Vagina (tissue), 2 donors: Measurements from ENCODE around the gene POLRMT. TPM values are rescaled to one million over a fixed set of nuclear protein-coding genes. Genes with fewer than 3 reads are reported as not detected.

Experiments used
- DNase-seq, 2 donors: peaks; one replicate each; pipeline ENCODE4 v3.0.0-alpha.2; 2017; ENCODE audit errors: extremely low spot score in 2 of 2
- H3K27ac ChIP-seq: fragments of 200-600 bp; sonication (generic); one replicate; pipeline ENCODE4 v1.5.1; 2019
- H3K27me3 ChIP-seq: fragments of 200-600 bp; sonication (generic); one replicate; pipeline ENCODE4 v1.5.1; 2019
- H3K36me3 ChIP-seq, 2 donors: fragments of 200-600 bp; sonication (generic); one replicate each; pipeline ENCODE4 v1.5.1; 2017 to 2019
- H3K4me1 ChIP-seq: fragments of 200-600 bp; sonication (generic); one replicate; pipeline ENCODE4 v1.5.1; 2019
- H3K4me3 ChIP-seq, 2 donors: fragments of 200-600 bp; sonication (generic); 1 replicate in 1 of 2; 2 replicates in 1 of 2; pipeline ENCODE4 v1.5.1; 2016 to 2019
- H3K9me3 ChIP-seq: fragments of 200-600 bp; sonication (generic); one replicate; pipeline ENCODE4 v1.5.1; 2019
- CTCF ChIP-seq, 3 experiments: fragments of 450-650 bp in 2 of 3; fragments of 200-600 bp in 1 of 3; sonication (generic) in 1 of 3; IDR thresholded peaks; one replicate each; pipeline ENCODE4 v1.5.1; 2017 to 2019; ENCODE audit warnings: antibody characterized with exemption in 3 of 3, mild to moderate bottlenecking in 2 of 3, moderate library complexity in 2 of 3
- POLR2A ChIP-seq, 2 donors: fragments of 450-650 bp; IDR thresholded peaks; one replicate each; pipeline ENCODE4 v1.6.1; 2017; ENCODE audit warnings: antibody characterized with exemption in 2 of 2, mild to moderate bottlenecking in 2 of 2, moderate library complexity in 2 of 2
- POLR2AphosphoS5 ChIP-seq, 2 donors: sonication (generic); formaldehyde crosslinking; IDR thresholded peaks; one replicate each; pipeline ENCODE4 v1.9.0; 2017; ENCODE audit warnings: antibody characterized with exemption in 2 of 2, mild to moderate bottlenecking in 2 of 2, low read depth in 1 of 2; ENCODE audit not compliant: insufficient read depth in 1 of 2
- intact Hi-C: fragments of 100-400 bp; cut with DNase I; formaldehyde crosslinking; loops from one replicate; pipeline ENCODE4 v1.15.1; 2023
- total RNA-seq: library from RNA; depleted of rRNA; stranded (reverse); fragments of >200 nt; gene quantifications from one replicate; pipeline ENCODE4 v1.2.3, GENCODE V29; 2016

The POLRMT gene
- total RNA-seq, 1 donor from 2014 or later: 33.9 TPM

- no peak for DNase-seq
- Histone ChIP-seq H3K36me3 (peaks cover 0 to 54% of the 10 kb centered on the region in 2 donors), H3K27ac (no peak overlapping the region)
Measured at GRCh38 chr19:651991-652390, 18.7 kb upstream of the POLRMT start.

GRCh38 chr19:651114-651818 lies 17.9 kb upstream of the POLRMT start:
- no peak overlapping the region for H3K4me3 ChIP-seq
- no peaks in the 10 kb centered on the region for H3K9me3 ChIP-seq
- intact Hi-C loops: no loop called here
- H3K36me3 ChIP-seq: peaks cover 0 to 61% of the 10 kb centered on the region in 2 donors
- no peak for DNase-seq
- H3K4me1 ChIP-seq: no peaks in the 10 kb centered on the region
- H3K27ac ChIP-seq: no peak overlapping the region
- no peaks in the 10 kb centered on the region for H3K27me3 ChIP-seq
- TF ChIP-seq POLR2A (IDR thresholded peaks at IDR 0.05): no peak
- TF ChIP-seq CTCF (IDR thresholded peaks at IDR 0.05): no peak
- TF ChIP-seq POLR2AphosphoS5 (IDR thresholded peaks at IDR 0.05; ENCODE audit: insufficient read depth in 1 of 2, low read depth in 1 of 2): no peak

More at GRCh38 chr19:651991-652390, 18.7 kb upstream of the POLRMT start:
- Histone ChIP-seq H3K4me3 (no peak overlapping the region), H3K4me1 (peaks cover under 1% of the 10 kb centered on the region), H3K27me3 (no peaks in the 10 kb centered on the region), H3K9me3 (no peaks in the 10 kb centered on the region)
- TF ChIP-seq CTCF (IDR thresholded peaks at IDR 0.05): no peak
- no peak for TF ChIP-seq POLR2A (IDR thresholded peaks at IDR 0.05)
- no peak for TF ChIP-seq POLR2AphosphoS5 (IDR thresholded peaks at IDR 0.05; ENCODE audit: insufficient read depth in 1 of 2, low read depth in 1 of 2)
- intact Hi-C loops: no loop called here

- Histone ChIP-seq H3K4me1 (no peaks in the 10 kb centered on the region), H3K36me3 (peaks cover 0 to 69% of the 10 kb centered on the region in 2 donors), H3K27ac (no peak overlapping the region), H3K27me3 (no peaks in the 10 kb centered on the region), H3K9me3 (no peaks in the 10 kb centered on the region), H3K4me3 (no peak overlapping the region)
- intact Hi-C loops: no loop called here
- no peak for TF ChIP-seq CTCF (IDR thresholded peaks at IDR 0.05)
- no peak for DNase-seq
Measured at GRCh38 chr19:650121-650520, 16.8 kb upstream of the POLRMT start.

DNA sequence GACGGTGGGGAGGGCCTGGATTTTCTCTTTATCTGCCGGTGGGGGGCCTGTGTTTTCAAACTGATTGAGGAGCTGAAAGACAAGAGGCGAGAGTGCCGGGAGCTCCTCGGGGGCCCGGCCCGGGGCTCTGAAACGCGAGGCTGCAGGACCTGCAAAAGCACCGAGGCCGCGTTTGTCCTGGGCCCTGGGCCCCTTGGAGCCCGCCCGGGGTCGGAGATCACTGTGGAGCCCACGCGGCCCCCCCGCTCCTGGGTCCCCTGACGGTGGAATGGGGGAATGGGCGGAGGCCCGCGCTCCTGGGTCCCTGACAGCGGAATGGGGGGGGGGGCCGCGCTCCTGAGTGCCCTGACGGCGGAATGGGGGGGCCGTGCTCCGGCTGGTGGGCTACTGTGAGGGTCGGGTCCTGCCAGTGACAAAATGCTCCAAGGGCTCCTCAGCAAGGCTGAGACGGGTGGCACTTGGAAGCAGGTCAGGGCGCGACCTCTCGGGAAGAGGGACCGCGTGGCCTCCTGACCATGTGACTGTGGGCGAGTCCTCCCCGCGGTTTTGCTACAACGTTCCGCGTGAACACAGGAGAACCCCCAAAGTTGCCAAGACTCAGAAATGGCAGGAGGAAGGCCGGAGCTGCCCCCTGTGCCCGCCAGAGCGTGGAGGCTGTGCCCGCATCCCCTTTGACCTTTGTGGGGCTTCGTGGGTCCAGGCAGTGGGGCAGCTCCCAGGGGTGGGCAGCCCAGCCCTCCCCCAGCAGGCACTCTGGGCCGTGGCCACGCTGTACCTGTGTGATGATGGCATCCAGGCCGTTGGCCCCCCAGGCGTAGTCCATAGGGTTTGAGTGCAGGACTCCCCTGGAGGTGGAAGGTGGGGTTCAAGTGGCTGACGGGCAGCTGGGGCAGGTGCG lies 15.8 kb upstream of the POLRMT start:
- DNase-seq: no peak
- Histone ChIP-seq H3K4me1 (no peaks in the 10 kb centered on the region), H3K4me3 (no peak overlapping the region), H3K27me3 (no peaks in the 10 kb centered on the region), H3K9me3 (no peaks in the 10 kb centered on the region), H3K36me3 (peaks cover 0 to 69% of the 10 kb centered on the region in 2 donors), H3K27ac (no peak overlapping the region)
- TF ChIP-seq POLR2A (IDR thresholded peaks at IDR 0.05) (no peak), CTCF (IDR thresholded peaks at IDR 0.05) (no peak), POLR2AphosphoS5 (IDR thresholded peaks at IDR 0.05; ENCODE audit: insufficient read depth in 1 of 2, low read depth in 1 of 2) (no peak)
- intact Hi-C loops: no loop called here

DNA sequence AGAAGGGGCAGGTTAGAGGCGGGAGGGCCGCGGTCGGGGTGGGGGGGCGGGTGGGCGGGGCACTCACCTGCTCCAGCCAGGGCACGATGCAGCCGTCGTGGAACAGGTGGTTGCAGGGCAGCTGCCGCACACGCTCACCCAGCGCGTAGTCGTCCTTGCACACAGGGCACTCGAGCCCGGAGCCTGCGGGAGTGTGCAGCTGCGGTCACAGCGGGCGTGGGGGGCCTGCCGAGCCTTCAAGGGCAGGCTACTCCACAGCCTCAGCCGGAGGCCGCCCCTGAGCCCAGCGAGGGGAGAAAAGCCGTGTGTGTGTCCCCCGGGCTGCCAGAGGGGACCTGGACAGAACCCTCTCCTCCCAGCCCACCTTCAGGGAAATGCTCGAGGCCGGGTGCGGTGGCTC lies 15.0 kb upstream of the POLRMT start:
- TF ChIP-seq POLR2AphosphoS5 (IDR thresholded peaks at IDR 0.05; ENCODE audit: insufficient read depth in 1 of 2, low read depth in 1 of 2) (no peak), CTCF (IDR thresholded peaks at IDR 0.05) (no peak), POLR2A (IDR thresholded peaks at IDR 0.05) (no peak)
- H3K36me3 ChIP-seq: peaks cover 0 to 67% of the 10 kb centered on the region in 2 donors
- no peak overlapping the region for H3K27ac ChIP-seq
- intact Hi-C loops: no loop called here
- no peak for DNase-seq
- no peaks in the 10 kb centered on the region for H3K4me1 ChIP-seq
- no peaks in the 10 kb centered on the region for H3K27me3 ChIP-seq
- no peak overlapping the region for H3K4me3 ChIP-seq
- H3K9me3 ChIP-seq: no peaks in the 10 kb centered on the region
